GM12878 (cell line): ENCODE measurements around the gene TBCD. TPM values are rescaled to one million over a fixed set of nuclear protein-coding genes. Genes with fewer than 3 reads are reported as not detected.

Experiments
- ATAC-seq: fragments of 200-7000 bp; cut with Tn5 transposase; 3 replicates; pipeline ENCODE4 v1.9.1; 2020; ENCODE audit warnings: mild to moderate bottlenecking, moderate library complexity
- BruUV-seq: library from RNA; stranded (reverse); fragments of 400-500 nt; replicated peaks from 2 replicates; lab custom pipeline; 2021; lab: Mats Ljungman, UMichigan
- CTCF ChIA-PET: fragments of 300-600 bp; sonication (Branson Sonifier 250); formaldehyde crosslinking; extraction: SDS; loops from one replicate; lab custom pipeline; 2021; ENCODE audit warnings: inconsistent platforms; lab: Yijun Ruan, JAX
- POLR2A ChIA-PET: fragments of 350-600 bp; formaldehyde crosslinking; extraction: SDS; loops from one replicate; lab custom pipeline; 2021; ENCODE audit warnings: inconsistent platforms; lab: Charles Lee
- RAD21 ChIA-PET: fragments of 300-600 bp; sonication (Branson Sonifier 250); formaldehyde crosslinking; loops from one replicate; lab custom pipeline; 2023; ENCODE audit warnings: antibody characterized with exemption; ENCODE audit not compliant: unreplicated experiment; lab: Charles Lee
- SMC1A ChIA-PET: fragments of 300-600 bp; sonication (Branson Sonifier 250); formaldehyde crosslinking; loops from one replicate; lab custom pipeline; 2023; ENCODE audit not compliant: unreplicated experiment, uncharacterized antibody; lab: Charles Lee
- DNase-seq: peaks from one replicate; pipeline ENCODE4 v3.0.0-alpha.2; 2011; ENCODE audit warnings: low read depth, low spot score
- FAIRE-seq: peaks from 3 replicates; lab custom pipeline; 2011; peaks lifted over from hg19 to GRCh38; lab: Jason Lieb, UNC
- H2AFZ ChIP-seq: 2 replicates; pipeline ENCODE4 v1.6.0; 2011; ENCODE audit warnings: low read depth, low read length, control low read depth; ENCODE audit not compliant: control insufficient read depth
- H3K27ac ChIP-seq: 2 replicates; pipeline ENCODE4 v1.5.1; 2011; ENCODE audit warnings: control low read depth; ENCODE audit not compliant: control insufficient read depth, insufficient read depth
- H3K27me3 ChIP-seq, 2 experiments: replicated peaks in 1 of 2; 2 replicates each; pipeline versions ENCODE4 v1.6.0 to v1.6.1; 2011; ENCODE audit warnings: low read length in 1 of 2; ENCODE audit not compliant: control insufficient read depth in 2 of 2, insufficient read depth in 2 of 2
- H3K36me3 ChIP-seq, 2 experiments: 2 replicates each; pipeline ENCODE4 v1.5.1; 2011; ENCODE audit warnings: low read length in 1 of 2; ENCODE audit not compliant: control insufficient read depth in 2 of 2, insufficient read depth in 2 of 2
- H3K4me1 ChIP-seq: 2 replicates; pipeline ENCODE4 v1.6.1; 2011; ENCODE audit warnings: mild to moderate bottlenecking, low read length, moderate library complexity, mixed read lengths; ENCODE audit not compliant: control insufficient read depth, insufficient read depth
- H3K4me2 ChIP-seq: 2 replicates; pipeline ENCODE4 v1.6.0; 2011; ENCODE audit warnings: control low read depth; ENCODE audit not compliant: control insufficient read depth, insufficient read depth
- H3K4me3 ChIP-seq: fragments of 200-600 bp; sonication (generic); 2 replicates; pipeline ENCODE4 v1.5.1; 2016
- H3K79me2 ChIP-seq: 2 replicates; pipeline ENCODE4 v1.6.0; 2011; ENCODE audit warnings: low read length; ENCODE audit not compliant: control insufficient read depth, insufficient read depth
- H3K9ac ChIP-seq: 2 replicates; pipeline ENCODE4 v1.8.0; 2011; ENCODE audit warnings: low read length, control low read depth, mixed read lengths; ENCODE audit not compliant: control insufficient read depth, insufficient read depth
- H3K9me3 ChIP-seq: replicated peaks from 3 replicates; pipeline ENCODE4 v1.5.1; 2011; ENCODE audit warnings: mild to moderate bottlenecking, low read length; ENCODE audit not compliant: control insufficient read depth, insufficient read depth
- H4K20me1 ChIP-seq: 2 replicates; pipeline ENCODE4 v1.6.0; 2011; ENCODE audit not compliant: control insufficient read depth, insufficient read depth
- GABPA ChIP-seq: IDR thresholded peaks from 2 replicates; pipeline ENCODE4 v1.6.1; 2014; ENCODE audit warnings: antibody characterized with exemption, low read depth, mild to moderate bottlenecking, inconsistent platforms
- HCFC1 ChIP-seq: fragments of 150-350 bp; IDR thresholded peaks from 2 replicates; pipeline ENCODE4 v1.6.1; 2014; ENCODE audit warnings: low read length
- NFIC ChIP-seq: IDR thresholded peaks from 2 replicates; pipeline ENCODE4 v1.6.1; 2012; ENCODE audit warnings: low read depth, mild to moderate bottlenecking, inconsistent platforms, low read length, moderate library complexity
- NFYB ChIP-seq: IDR thresholded peaks from 2 replicates; pipeline ENCODE4 v1.6.1; 2011; ENCODE audit warnings: low read depth, mild to moderate bottlenecking, low read length, improper control_type of control experiment, moderate library complexity; ENCODE audit not compliant: insufficient read depth
- RBBP5 ChIP-seq: fragments of 200-600 bp; sonication (generic); conservative IDR thresholded peaks from 2 replicates; pipeline ENCODE4 v1.6.1; 2016
- RELB ChIP-seq: fragments of 450-650 bp; IDR thresholded peaks from 2 replicates; pipeline ENCODE4 v1.6.1; 2017; ENCODE audit warnings: low read depth, mild to moderate bottlenecking, moderate library complexity
- SIX5 ChIP-seq: IDR thresholded peaks from 2 replicates; pipeline ENCODE4 v1.6.1; 2011; ENCODE audit warnings: mild to moderate bottlenecking, low read depth, low read length, moderate library complexity; ENCODE audit not compliant: severe bottlenecking
- SREBF2 ChIP-seq: IDR thresholded peaks from 2 replicates; pipeline ENCODE4 v1.6.1; 2012; ENCODE audit warnings: mild to moderate bottlenecking, low read length
- WGBS: methylation state at CpG from one replicate; pipeline ENCODE4 v1.1.6; 2016; ENCODE audit warnings: low lambda C conversion rate; ENCODE audit not compliant: insufficient replicate concordance, insufficient coverage; ENCODE audit errors: missing lambda C conversion rate; 5-methylcytosine and 5-hydroxymethylcytosine counted together
- in situ Hi-C: fragments of 300-500 bp; cut with MboI; formaldehyde crosslinking; loops from 9 replicates; pipeline ENCODE4 v1.14.3; 2018; ENCODE audit warnings: mixed read lengths
- intact Hi-C: fragments of 100-400 bp; cut with micrococcal nuclease; formaldehyde crosslinking; loops from one replicate; pipeline ENCODE4 v1.14.2; 2022; ENCODE audit not compliant: unreplicated experiment
- polyA plus RNA-seq, 11 experiments: library from polyadenylated mRNA; depleted of rRNA in 4 of 11; unstranded in 6 of 11; stranded (reverse) in 5 of 11; fragments of >200 nt; fragmentation: Nextera tagmentation in 4 of 11; fragmentation: Illumina TruSeq in 1 of 11; extraction: Ambion mirVana in 4 of 11; extraction: Trizol in 1 of 11; gene quantifications; 1 replicate in 1 of 11; 2 replicates in 10 of 11; pipeline versions ENCODE4 v1.2.1 to v1.2.3, GENCODE V29; 2011 to 2016; ENCODE audit warnings: inconsistent platforms in 2 of 11, missing spikeins in 2 of 11, low read depth in 1 of 11
- total RNA-seq, 4 experiments: library from RNA; depleted of rRNA in 3 of 4; stranded (reverse); fragments of >200 nt in 3 of 4; fragmentation: Illumina TruSeq in 1 of 4; extraction: Trizol in 1 of 4; gene quantifications; 2 replicates each; pipeline versions ENCODE4 v1.2.1 to v1.2.3, GENCODE V29; 2013 to 2021

Gene TBCD
- total and polyA plus RNA-seq, 10 of the 15 experiments (the other 5 are each of a cell fraction or from before 2014, with no cell fraction given) = 10.3 to 114 (median 52.4) TPM

- TF ChIP-seq GABPA (no peak), NFIC (no peak), NFYB (no peak), SIX5 (no peak), SREBF2 (no peak), RBBP5 (no peak), HCFC1 (no peak), RELB (no peak)
- no peaks in the 10 kb centered on the region for H3K79me2 ChIP-seq
- H3K27me3 ChIP-seq = no peaks in the 10 kb centered on the region
- DNase-seq (no peak), FAIRE-seq (no peak), ATAC-seq (no peak)
- ChIA-PET SMC1A (interaction anchor here (2.0 kb wide), 1 partner anchor 9 kb away, joined by 4 read pairs; no protein-coding TSS in a partner anchor), RAD21 (no interaction called here), CTCF (interaction anchor here (0.7 kb wide), 1 partner anchor 218 kb away, joined by 3 read pairs; no protein-coding TSS in a partner anchor), POLR2A (no interaction called here)
- H3K9ac ChIP-seq = no peak overlapping the region
- H3K4me1 ChIP-seq = no peaks in the 10 kb centered on the region
- in situ Hi-C loops (no loop called here), intact Hi-C loops (no loop called here)
- H2AFZ ChIP-seq = no peak overlapping the region
- 83% methylated on average over 9 of the region's 9 CpGs for WGBS
- no peak overlapping the region for H3K27ac ChIP-seq
- H3K4me3 ChIP-seq = no peak overlapping the region
- H3K36me3 ChIP-seq = peaks cover 2 to 3% of the 10 kb centered on the region in 2 experiments; a peak in 3 of 4 replicates
- H3K4me2 ChIP-seq = no peak overlapping the region
- no TSS peak for BruUV-seq
- no peaks in the 10 kb centered on the region for H3K9me3 ChIP-seq
- H4K20me1 ChIP-seq = no peaks in the 10 kb centered on the region
Observed at GRCh38 chr17:82835122-82835521, 83.3 kb downstream of the TBCD start.
